ENCODE measurements around the gene CPEB4. TPM values are rescaled to one million over a fixed set of nuclear protein-coding genes. Genes with fewer than 3 reads are reported as not detected.

CPEB4 gene
- total and polyA plus RNA-seq, 9 of the 15 experiments (the other 6 are each of a cell fraction or from before 2014, with no cell fraction given), result 7.4 to 21.3 (median 12.4) TPM

DNA sequence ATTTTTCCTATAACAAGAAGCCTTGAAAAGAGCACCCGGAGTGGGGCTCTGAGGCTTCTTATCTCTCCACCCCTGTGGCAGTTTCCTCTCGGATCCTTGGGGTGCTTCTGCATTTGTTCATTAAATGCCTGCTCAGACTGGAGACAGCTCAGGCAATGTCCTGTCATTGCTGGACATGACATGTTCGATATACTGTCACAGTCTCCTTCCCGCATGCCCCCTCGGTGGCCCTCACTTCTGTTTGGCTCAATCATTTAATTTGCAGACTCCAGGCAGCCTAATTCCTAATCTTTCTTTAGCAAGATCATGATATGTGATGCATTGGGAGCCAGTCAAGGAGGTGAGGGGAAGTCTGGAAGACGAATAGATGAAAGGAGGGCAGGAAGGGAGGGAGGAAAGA, 37.5 kb upstream of the CPEB4 start (continued):
- TF ChIP-seq, protein P1, sequence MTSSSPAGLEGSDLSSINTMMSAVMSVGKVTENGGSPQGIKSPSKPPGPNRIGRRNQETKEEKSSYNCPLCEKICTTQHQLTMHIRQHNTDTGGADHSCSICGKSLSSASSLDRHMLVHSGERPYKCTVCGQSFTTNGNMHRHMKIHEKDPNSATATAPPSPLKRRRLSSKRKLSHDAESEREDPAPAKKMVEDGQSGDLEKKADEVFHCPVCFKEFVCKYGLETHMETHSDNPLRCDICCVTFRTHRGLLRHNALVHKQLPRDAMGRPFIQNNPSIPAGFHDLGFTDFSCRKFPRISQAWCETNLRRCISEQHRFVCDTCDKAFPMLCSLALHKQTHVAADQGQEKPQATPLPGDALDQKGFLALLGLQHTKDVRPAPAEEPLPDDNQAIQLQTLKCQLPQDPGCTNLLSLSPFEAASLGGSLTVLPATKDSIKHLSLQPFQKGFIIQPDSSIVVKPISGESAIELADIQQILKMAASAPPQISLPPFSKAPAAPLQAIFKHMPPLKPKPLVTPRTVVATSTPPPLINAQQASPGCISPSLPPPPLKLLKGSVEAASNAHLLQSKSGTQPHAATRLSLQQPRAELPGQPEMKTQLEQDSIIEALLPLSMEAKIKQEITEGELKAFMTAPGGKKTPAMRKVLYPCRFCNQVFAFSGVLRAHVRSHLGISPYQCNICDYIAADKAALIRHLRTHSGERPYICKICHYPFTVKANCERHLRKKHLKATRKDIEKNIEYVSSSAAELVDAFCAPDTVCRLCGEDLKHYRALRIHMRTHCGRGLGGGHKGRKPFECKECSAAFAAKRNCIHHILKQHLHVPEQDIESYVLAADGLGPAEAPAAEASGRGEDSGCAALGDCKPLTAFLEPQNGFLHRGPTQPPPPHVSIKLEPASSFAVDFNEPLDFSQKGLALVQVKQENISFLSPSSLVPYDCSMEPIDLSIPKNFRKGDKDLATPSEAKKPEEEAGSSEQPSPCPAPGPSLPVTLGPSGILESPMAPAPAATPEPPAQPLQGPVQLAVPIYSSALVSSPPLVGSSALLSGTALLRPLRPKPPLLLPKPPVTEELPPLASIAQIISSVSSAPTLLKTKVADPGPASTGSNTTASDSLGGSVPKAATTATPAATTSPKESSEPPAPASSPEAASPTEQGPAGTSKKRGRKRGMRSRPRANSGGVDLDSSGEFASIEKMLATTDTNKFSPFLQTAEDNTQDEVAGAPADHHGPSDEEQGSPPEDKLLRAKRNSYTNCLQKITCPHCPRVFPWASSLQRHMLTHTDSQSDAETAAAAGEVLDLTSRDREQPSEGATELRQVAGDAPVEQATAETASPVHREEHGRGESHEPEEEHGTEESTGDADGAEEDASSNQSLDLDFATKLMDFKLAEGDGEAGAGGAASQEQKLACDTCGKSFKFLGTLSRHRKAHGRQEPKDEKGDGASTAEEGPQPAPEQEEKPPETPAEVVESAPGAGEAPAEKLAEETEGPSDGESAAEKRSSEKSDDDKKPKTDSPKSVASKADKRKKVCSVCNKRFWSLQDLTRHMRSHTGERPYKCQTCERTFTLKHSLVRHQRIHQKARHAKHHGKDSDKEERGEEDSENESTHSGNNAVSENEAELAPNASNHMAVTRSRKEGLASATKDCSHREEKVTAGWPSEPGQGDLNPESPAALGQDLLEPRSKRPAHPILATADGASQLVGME (CRISPR knock-in tag; IDR thresholded peaks at IDR 0.05), result no peak
- no peak for TF ChIP-seq ZNF354B (CRISPR knock-in tag; IDR thresholded peaks at IDR 0.05)
- TF ChIP-seq ZNF79 (CRISPR knock-in tag; IDR thresholded peaks at IDR 0.05; ENCODE audit: low read depth), result no peak

DNA sequence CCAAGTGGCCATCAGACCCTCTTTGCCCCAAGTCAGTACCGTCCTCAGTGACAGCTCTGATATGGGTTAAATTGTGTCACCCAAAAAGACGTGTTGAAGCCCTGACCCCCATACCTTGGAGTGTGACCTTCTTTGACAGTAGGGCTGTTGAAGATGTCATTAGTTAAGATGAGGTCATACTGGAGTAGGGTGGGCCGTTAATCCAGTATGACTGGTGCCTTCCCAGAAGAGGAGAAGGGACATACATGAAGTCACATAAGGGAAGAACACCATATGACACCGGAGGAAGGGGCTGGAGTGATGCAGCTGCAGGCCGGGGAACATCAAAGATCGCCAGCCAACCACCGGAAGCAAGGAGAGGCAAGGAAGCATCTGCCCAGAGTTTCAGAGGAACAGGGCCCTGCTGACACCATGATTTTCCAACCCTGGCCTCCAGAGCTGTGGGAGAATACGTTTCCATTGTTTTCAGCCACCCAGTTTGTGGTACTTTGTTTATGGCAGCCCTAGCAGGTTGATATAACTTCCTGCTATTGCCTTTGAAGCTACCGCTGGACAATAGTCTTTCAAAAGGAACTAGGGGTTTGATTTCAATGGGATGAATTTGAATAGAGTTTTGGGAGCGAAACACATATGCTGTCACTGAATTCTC, 36.4 kb upstream of the CPEB4 start:
- Histone ChIP-seq H3K4me1 (replicated peaks in 1 of 2; ENCODE audit: control insufficient read depth in 2 of 2, insufficient read depth in 2 of 2, low read length in 2 of 2) (peaks cover 53 to 80% of the 10 kb centered on the region in 2 experiments), H3K4me2 (ENCODE audit: insufficient read depth, low read length) (peak overlapping the region; percentile 64; the same call in 1 of the 2 replicates), H3K79me2 (ENCODE audit: control insufficient read depth, insufficient read depth, low read length) (no peaks in the 10 kb centered on the region), H3K36me3 (ENCODE audit: control insufficient read depth, insufficient read depth, low read length) (no peaks in the 10 kb centered on the region), H2AFZ (ENCODE audit: low read depth, low read length) (peak overlapping the region; percentile 77), H3K27ac (ENCODE audit: extremely low read depth, low read depth, low read length) (peak overlapping the region; percentile 91), H4K20me1 (replicated peaks; ENCODE audit: control insufficient read depth, insufficient read depth, low read length) (no peaks in the 10 kb centered on the region), H3K27me3 (ENCODE audit: control insufficient read depth in 2 of 2, insufficient read depth in 2 of 2, low read length in 2 of 2) (no peaks in the 10 kb centered on the region; a peak in 1 of 5 replicates), H3K4me3 (no peak overlapping the region), H3K9me3 (replicated peaks; ENCODE audit: control insufficient read depth, insufficient read depth, low read depth, low read length) (no peaks in the 10 kb centered on the region), H3K9ac (ENCODE audit: insufficient read depth in 1 of 2, low read depth in 2 of 2, low read length in 2 of 2) (peak overlapping the region; percentile 2 to 66; a peak in 3 of 4 replicates), H3K9me1 (ENCODE audit: control insufficient read depth, insufficient read depth, low read length) (no peaks in the 10 kb centered on the region)
- in situ Hi-C loops (cut with MboI), result no loop called here
- no TSS peak for BruUV-seq (replicated peaks)
- POLR2A ChIA-PET, result interaction anchor here (0.8 to 4.5 kb wide), 7 partner anchors 10 to 60 kb away, joined by 3 to 20 read pairs (median 4); no protein-coding TSS in a partner anchor
- intact Hi-C loops (cut with micrococcal nuclease), result no loop called here
- peak; percentile 29 for FAIRE-seq
- DNase-seq (ENCODE audit: extremely low read depth in 1 of 4, low spot score in 3 of 4), result peak in 1 of 4 experiments; percentile 57
- CTCF ChIA-PET (ENCODE audit: low intra/inter-chr PET ratio), result no interaction called here
- ATAC-seq, result no peak
- whole genome bisulfite sequencing (ENCODE audit: insufficient coverage, low coverage, missing lambda C conversion rate), result 52% methylated on average over 10 of the region's 10 CpGs
- TF ChIP-seq NFRKB (IDR thresholded peaks at IDR 0.05; ENCODE audit: low read depth) (peak; percentile 31; the same call in 1 of the 2 replicates), PCBP2 (IDR thresholded peaks at IDR 0.05; ENCODE audit: low read depth, low read length, poor library complexity, severe bottlenecking) (no peak), TAF7 (tag; IDR thresholded peaks at IDR 0.05) (0 out of 2 replicates have a peak, but pooled peaks have one; percentile 16), KLF6 (CRISPR knock-in tag; IDR thresholded peaks at IDR 0.05; ENCODE audit: borderline replicate concordance) (peak; percentile 26; the same call in 1 of the 2 replicates), ESRRB (CRISPR knock-in tag; IDR thresholded peaks at IDR 0.05; ENCODE audit: borderline replicate concordance) (no peak), ZNF444 (CRISPR knock-in tag; IDR thresholded peaks at IDR 0.05) (no peak), MEIS2 (IDR thresholded peaks at IDR 0.05; ENCODE audit: partially characterized antibody) (peak; percentile 11), WHSC1 (IDR thresholded peaks at IDR 0.05; ENCODE audit: low read length) (peak; percentile 40), ATF7 (IDR thresholded peaks at IDR 0.05) (peak; percentile 69)
